Measurements from ENCODE around the gene CCNDBP1.
"Not testable (repeated sequence)": the region's sequence is repeated elsewhere in the genome, so short reads cannot be mapped to it uniquely, and the experiment has no call there.

Gene CCNDBP1

DNA sequence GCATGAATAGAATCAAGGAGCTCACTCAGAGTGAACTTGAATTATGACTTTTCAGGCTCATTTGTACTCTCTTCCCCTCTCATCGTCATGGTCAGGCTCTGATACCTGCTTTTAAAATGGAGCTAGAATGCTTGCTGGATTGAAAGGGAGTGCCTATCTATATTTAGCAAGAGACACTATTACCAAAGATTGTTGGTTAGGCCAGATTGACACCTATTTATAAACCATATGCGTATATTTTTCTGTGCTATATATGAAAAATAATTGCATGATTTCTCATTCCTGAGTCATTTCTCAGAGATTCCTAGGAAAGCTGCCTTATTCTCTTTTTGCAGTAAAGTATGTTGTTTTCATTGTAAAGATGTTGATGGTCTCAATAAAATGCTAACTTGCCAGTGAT is 9.6 kb downstream of the CCNDBP1 start:
- DNase-seq = no peak

DNA sequence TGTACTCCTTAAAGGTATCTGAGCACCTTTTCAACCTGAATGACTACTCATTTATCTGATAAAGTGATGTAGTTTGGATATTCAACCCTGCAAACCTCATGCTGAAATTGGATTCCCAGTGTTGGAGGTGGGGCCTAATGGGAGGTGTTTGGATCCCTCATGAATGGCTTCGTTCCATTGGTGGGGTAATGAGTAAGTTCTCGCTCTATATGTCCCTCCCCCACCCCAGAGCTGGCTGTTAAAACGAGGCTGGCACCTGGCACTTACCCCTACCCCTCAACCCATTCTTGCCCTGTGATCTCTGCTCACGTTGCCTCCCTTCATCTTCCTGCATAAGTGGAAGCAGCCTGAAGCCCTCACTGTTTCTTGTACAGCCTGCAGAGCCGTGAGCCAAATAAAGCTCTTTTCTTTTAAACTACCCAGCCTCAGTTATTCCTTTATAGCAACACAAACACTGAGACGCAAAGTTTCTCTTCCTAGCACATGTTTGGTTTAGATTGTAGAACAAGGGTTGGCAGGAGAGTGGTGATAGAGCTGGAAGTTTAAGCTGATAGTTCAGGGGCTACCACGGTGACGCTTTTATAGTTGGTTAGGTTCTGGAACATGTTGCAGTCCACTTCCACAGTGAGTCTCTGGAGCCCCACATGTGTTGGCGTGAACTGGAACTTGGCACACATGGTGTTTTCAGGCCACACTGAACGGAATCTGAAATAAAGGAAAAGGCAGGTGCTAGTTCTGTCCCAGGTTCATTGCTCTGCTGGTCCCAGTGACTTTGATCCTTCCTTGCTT is 11.8 kb downstream of the CCNDBP1 start:
- DNase-seq = no peak

DNA sequence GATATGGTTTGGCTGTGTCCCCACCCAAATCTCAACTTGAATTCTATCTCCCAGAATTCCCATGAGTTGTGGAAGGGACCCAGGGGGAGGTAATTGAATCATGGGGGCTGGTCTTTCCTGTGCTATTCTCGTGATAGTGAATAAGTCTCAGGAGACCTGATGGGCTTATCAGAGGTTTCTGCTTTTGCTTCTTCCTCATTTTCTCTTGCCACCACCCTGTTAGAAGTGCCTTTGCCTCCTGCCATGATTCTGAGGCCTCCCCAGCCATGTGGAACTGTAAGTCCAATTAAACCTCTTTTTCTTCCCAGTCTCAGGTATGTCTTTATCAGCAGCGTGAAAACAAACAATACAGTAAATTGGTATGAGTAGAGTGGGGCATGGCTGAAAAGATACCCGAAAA is 12.6 kb downstream of the CCNDBP1 start:
- DNase-seq = not testable (repeated sequence)

DNA sequence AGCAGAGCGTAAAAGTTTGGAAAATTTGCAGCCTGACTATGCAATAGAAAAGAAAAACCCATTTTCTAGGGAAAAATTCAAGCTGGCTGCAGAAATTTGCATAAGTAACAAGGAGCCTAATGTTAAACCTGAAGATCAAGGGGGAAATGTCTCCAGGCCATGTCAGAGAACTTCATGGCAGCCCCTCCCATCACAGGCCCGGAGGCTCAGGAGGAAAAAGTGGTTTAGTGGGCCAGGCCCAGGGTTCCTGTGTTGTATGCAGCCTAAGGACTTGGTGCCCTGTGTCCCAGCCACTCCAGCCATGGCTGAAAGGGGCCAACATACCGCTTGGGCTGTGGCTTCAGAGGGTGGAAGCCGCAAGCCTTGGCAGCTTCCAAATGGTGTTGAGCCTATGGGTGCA is 13.4 kb downstream of the CCNDBP1 start:
- DNase-seq = not testable (repeated sequence)

DNA sequence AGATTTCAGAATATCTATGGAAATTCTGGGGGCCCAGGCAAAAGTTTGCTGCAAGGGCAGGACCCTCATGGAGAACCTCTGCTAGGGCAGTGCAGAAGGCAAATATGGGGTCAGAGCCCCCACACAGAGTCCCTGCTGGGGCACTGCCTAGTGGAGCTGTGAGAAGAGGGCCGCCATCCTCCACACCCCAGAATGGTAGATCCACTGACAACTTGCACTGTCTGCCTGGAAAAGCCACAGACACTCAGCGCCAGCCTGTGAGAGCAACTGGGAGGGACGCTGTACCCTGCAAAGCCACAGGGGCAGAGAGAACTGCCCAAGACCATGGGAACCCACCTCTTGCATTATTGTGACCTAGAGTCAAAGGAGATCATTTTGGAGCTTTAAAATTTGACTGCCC is 13.8 kb downstream of the CCNDBP1 start:
- no peak for DNase-seq

DNA sequence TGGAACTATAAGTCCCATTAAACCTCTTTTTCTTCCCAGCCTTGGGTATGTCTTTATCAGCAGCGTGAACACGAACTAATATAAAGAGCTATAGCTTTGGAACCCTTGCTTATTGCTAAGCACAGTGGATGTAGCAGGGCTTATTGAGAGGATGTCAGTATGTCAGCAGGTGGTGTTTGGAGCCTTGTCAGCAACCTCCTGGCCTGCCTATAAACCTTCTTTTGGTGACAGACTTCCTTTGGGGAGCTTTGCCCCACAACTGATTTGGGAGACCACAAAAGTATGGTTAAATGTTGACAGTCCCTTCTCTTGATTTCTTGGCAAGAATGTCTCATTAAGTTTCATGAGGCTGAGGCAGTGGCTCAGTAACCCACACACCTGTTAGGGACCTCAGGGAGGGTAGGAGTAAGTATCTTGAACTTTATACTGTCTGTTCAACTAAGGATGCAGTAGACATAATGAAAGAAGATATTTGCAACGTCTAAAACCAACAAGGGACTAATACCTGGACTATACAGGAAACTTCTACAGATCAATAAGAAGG is 14.8 kb downstream of the CCNDBP1 start:
- DNase-seq = no peak

DNA sequence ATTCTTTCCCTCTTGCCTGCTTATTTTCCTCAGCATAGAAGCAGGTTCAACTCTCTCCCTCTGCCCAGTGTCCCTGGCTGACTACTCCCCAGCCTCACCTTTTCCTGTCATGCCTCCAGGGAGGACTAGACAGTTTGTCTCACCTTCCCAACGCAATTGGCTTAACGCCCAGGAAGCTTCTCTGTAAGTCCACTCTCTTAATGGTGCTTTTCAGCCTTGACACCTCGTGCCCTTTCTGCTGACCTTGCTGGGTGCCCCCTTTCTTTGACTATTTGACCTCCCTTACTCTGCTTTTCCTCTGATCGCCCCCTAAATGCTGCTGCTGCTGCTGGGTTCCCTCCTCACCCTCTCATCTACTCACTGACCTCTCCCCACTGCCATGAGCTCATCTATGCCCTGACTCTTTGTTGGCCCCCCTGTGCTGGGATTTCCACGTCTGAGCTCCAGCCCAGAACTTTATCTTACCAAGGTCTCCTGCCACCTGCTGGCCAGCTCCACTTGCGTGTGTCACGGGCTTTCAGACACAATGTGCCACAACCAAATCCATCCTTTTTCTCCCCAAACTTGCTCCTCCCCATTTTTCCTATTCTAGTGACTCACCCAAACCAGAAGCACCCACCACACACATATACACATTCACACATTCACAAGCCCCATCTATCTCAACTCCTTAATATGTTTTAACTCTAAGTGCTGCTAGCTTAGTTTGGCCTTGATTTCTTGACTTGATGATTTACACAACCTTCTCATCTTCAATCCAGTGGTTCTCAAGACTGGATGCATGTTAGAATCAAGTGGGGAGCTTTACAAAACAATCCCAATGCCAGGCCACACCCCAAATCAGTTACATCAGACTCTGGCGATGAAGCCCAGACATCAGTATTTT is 19.1 kb downstream of the CCNDBP1 start:
- no peak for DNase-seq

DNA sequence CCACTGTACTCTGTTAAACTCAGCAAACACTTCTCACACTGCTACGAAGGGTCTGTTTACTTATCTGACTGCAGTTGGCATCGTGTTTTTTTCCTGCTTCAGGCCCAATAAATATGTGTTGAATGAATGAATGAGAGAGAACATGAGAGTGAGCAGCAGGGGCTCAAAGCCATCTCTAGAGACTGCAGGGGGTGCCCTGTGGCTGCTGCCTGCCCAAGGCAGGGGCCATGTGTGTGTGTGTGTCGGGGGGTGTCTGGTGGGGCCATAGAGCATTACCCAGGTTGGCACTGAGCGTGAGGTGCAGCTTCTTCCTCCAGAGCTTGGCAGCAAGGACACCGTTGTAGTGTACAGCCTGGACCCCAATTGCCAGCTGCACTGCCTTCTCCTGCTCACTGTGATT is 20.9 kb downstream of the CCNDBP1 start:
- no peak for DNase-seq

DNA sequence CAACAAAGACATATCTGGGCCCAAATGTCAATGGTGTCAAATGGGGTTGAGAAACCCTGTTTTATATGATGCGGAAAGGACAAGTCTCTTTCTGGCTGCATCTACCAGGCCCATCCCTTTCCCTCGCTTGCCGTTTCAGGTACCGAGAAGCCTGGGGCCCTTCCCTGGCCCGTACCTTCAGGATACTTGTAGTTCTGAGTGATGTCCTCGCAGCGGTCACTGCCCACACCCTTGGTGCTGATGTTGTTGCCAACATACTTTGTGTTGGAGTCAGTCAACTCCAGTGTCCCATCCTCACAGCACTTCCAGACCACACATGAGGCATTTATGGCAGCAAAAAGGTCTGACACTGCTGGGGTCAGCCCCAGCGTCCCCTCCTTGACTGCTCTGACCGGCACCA is 21.8 kb downstream of the CCNDBP1 start:
- no peak for DNase-seq

DNA sequence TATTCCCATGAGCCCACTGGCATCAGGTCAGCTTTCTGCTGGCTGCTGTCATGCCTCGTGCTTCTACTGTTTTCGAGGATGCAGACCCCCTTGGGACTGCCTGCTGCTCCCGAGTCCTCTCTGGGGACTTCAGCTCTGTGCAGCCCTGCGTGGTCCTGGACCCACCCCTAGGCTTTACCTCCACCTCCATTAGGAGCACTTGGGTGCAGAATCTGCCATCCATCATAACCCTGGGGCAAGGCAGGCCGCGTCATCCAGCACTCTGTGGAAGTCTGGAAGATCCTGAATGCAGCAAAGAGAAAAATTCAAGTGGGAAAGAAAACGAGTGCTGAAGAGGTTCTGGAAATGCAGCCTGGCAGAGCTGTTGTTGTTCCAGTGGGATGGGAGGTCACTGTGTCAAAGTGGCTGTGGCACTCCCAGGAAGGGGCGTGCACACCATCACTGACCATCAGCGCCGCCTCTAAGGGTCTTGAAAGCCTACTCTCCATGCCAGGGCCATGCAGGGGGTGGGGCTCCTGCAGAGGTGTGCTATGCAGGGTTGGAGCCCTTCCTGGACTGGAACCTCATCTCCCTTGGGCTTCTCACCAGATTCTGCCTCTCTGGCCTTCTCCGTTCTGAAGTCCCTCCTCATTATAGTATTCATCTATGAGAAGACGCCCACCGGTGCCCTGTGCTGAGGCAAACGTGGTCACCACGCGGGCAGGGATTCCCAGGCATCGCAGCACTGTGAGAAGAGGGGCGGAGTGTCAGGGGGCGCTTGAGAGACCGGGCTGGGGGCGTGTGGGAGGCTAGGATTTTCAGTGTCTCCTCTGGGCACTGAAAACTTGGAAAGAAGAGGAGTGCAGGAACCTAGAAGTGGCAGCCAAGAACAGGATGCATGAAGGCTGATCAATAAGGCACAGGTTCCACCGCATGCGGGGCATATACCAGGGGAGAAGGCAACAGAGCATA is 23.1 kb downstream of the CCNDBP1 start:
- no peak for DNase-seq

DNA sequence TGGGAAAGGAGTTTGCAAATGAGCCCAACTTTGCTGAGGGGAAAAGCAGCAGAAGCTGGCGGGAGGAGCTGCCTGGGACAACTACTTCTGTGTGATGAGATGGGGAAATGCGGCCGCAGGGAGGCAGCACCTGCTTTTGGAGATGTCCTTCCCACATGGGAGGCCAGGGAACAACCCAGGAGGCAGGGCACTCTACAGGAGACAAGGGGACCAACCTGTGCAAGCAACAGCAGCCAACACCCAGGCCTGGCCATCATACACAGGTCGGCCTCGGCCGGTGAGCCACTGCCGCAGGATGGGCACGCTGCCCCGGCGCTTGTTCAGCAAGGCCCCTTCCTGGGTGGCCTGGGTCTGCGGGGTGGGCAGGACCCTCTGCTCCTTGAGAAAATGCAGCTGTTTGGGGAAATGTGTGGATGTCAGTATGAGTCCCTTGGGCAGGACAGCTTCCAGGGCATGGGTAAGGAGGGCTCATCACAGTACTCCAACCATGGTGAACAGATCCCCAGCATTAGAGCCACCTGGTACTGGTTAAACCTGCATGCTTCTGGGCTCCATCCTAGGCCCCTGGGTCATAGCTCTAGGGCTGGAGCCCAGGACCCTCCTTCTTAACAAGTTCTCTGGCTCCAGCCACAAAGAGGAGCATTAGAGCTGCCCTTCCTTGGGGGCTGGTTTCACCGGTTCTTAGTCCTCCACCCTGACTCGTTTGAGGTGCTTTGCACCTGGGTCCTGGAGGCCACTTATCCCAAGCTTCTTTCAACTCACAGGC is 24.0 kb downstream of the CCNDBP1 start:
- no peak for DNase-seq

DNA sequence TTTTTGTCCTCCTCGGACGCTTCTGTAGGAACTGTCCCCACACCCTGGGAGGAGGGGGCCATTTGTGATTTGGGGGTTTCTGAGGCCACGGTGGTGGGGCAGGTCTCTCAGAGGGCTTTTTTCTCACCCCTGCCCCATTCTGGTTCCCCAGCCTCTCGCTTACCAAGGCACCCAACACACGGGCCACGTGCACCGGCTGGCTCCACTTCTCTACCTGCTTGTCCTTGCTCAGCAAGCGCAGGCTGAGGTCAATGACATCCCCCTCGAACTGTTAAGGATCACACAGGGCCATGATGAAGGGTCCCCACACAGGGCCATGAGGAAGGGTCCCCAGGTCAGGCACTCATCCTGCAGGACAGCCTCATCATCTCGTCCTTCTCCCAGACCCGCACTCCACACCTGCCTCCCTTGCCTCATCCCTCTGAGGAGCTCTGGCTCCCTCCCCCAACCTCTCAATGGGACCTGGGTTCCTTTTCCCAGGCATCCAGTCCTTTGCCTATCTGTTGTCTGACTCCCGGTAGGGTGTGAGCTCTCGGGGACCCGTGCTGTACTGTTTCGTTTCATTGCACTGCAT is 25.1 kb downstream of the CCNDBP1 start:
- no peak for DNase-seq

DNA sequence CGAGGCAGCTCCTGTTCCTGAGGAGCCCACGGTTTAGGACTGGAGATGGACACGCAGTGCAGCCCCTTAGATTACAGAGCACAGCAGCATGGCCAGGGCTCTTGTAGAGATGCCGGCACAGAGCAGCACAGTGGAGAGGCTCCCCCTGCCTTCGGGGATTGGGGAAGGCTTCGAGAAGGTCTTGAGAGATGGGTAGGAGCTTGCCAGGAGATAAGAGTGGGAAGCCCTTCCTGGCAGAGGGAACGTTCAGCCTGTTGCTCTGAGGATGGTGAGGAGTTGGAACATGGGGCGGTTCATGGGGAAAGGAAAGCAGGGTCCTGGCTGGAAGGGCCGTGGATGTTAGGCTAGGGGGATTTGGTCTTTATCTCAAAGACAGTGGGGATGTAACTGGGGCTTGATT is 25.6 kb downstream of the CCNDBP1 start:
- no peak for DNase-seq

DNA sequence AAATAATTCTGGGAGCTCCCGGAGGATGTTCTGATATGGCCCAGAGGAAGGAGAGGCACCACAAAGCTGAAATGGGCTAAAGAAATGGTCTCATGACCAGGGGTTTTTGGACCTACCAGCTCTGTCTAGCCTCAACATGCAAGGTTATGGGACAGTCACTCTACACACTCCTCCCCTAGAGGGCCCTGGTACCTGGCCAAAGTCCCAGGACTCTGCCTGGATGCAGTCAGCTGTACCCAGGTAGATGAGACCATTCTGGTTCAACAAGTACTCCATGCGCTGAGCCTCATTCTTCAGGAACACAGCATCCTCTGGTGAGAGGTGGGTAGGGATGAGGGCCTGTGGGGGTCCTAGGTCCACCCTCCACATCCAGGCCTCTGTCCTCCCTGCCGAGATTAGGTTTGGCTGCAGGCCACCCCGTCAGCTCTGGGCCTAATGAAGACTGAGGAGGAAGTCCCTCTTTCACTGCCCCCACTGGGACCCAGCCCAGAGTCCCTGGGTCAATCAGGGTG is 26.1 kb downstream of the CCNDBP1 start:
- no peak for DNase-seq

DNA sequence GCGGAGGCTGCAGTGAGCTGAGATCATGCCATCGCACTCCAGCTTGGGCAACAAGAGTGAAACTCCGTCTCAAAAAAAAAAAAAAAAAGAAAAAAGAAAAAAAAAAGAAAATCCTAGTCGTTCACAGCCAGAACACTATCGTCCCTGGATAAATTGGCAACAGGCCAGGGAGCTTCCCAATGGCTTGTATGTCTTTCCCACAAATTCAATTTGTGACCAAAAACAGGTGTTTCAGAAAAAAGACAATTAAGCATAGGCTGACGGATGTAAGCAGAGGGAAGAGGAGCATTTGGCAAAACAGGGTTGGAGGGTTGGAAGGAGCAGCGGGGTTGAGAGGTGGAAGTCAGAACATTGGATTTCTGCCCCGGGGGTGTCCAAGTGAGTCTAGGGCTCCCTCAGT is 27.1 kb downstream of the CCNDBP1 start:
- DNase-seq = no peak

DNA sequence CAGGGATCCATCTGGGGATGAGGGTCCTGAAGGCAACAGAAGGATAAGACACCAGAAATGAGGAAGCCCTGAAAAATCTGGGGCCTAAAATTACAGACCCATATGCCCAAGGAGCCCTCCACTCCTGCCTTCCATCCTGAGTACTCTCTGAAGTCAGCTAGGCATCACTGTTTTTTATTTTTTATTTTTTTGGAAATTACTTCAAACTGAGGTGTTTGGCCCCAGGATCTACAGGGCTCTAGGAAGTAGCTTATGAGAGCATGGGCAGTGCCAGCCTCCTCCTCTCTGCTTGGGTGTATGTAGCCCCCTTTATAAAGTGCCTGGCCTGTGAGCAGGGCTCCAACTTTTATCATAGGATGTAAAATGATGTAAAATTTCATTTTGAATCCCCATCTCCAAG is 27.7 kb downstream of the CCNDBP1 start:
- no peak for DNase-seq

DNA sequence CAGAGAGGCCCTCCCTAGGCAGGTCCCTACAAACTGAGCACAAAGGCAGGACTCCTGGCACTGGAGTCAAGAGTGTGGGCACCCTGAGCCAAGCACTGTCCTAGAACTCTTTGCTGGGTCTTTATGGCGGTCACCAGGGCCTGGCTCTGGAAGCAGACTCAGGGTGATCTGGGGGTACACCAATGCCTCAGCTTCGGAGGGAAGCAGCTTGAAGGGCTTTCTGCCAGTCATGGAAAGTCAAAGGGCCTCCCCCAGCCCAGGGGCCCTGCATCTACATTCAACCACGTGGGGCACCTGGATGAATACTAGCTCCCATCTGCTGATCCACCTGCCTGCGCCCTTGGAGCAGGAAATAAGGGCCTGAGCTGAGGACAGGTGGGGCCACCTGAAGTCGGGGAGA is 28.3 kb downstream of the CCNDBP1 start:
- no peak for DNase-seq

DNA sequence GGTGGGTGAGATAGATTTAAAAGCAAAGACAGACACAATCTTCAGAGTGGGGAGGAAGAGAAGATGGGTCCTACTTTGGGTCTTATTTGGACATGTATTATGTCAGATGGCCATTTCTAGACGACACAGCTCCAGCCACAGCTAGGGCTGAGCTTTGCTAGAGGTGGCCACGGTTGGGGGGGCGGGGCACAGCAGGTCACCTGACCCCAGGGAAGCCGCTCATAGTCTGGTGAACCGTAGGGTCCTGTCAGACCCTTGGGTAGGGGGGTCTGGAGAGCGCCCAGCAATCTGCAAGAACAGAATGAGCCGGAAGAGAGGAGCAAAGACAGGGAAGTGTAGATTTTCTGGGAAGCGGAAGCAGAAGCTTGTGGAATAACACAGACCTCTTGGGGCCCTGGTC is 29.0 kb downstream of the CCNDBP1 start:
- DNase-seq = no peak

DNA sequence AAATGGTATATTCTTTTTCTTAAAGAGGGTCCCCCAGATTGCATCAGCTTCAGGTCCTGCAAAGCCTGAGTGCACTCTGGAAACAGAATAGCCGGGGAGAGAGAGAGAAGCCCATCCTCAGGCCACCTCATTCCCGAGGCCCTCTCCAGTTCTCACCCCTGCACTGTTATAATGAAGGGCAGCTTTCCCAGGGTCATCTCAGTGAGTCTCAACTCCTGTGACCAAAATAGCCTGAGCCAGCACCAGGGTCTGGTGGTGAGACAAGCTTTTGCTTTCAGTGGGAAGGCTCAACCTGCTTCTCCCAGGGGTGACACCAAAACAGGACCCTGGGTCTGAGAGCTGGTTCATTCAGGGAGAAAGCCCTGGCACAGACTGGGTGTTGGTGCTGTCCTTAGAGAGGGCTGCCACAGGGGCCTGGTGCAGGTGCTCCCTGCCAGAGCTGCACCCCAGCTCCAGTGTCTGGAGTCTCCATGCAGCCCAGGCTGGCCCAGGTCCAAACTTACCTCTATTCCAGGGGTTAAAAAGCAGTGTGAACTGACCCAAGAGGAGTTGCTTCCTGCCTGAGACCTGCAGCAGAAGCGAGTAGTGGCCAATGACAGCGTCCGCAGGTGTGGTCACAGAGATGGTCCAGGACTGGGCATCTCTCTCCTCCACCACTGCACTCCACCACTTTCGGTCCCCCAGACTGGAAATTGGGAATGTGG is 29.5 kb downstream of the CCNDBP1 start:
- DNase-seq = no peak

DNA sequence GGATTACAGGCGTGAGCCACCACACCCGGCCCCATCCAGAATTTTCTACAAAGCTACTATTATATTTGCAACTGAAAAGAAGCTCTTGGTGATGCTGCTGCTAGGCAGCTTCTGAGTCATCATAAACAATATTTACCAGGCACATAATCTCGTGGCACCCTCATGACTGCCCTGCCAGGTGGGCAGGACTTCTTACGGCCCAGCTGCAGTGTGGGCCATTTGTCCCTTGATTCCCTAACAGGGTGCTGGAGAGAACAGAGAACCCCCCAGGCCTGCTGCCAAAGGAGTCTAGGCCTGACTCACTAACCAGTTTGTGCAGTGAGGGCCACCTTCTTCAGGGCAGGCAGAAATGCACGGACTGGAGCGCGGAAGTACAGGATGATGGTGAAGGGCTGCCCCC is 30.8 kb downstream of the CCNDBP1 start:
- DNase-seq = no peak
